NCI-H2107 treated with DMSO at 0.1 percent for 48 hours (cell line): ENCODE data around the gene DHRS1.
"Not testable (repeated sequence)": the region's sequence is repeated elsewhere in the genome, so short reads cannot be mapped to it uniquely, and the experiment has no call there.

ENCODE experiments used
- DNase-seq: peaks from one replicate; lab custom pipeline; 2025; ENCODE audit not compliant: unreplicated experiment; lab: John Stamatoyannopoulos, UW

The DHRS1 gene

GRCh38 chr14:24251880-24252288, 47.7 kb downstream of the DHRS1 start:
- DNase-seq: no peak

- no peak for DNase-seq
Measured at GRCh38 chr14:24250354-24250753, 49.2 kb downstream of the DHRS1 start.

DNA sequence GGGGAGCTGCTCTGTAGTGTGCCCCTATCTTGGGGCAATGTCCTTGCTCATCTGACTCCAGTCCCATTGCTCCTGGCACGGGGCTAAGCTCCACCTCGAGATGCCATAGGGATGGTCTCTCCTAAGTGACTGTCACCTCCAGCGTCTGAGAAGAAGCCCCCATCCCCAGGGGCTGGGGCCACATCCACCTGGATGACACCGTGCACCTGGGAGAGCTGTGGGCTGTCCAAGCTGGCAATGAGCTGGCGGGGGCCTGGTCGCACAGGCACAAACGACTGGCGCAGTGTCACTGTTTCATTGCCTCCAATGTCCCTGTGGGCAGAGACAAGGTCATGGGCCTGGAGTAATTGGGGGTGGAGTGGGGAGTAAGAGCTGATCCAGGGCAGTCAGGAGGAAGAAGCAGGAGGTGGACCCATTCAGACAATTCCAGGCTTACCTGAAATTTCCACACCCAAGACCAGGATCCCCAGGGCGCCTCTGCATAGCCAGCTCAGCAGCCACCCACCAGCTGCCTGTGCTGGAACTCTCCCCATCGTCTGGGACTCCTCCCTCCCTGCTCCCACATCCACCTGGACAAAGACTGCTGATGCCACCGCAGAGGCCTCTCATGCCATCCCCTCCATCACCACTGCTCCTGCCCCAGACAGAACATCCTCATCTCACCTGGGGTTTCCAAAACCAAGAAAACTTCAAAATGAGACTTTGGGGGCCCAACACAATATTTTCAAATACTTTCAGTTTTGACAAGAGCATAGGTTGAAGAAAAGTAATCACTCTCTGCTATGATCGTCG, 50.2 kb downstream of the DHRS1 start:
- DNase-seq: no peak

DNA sequence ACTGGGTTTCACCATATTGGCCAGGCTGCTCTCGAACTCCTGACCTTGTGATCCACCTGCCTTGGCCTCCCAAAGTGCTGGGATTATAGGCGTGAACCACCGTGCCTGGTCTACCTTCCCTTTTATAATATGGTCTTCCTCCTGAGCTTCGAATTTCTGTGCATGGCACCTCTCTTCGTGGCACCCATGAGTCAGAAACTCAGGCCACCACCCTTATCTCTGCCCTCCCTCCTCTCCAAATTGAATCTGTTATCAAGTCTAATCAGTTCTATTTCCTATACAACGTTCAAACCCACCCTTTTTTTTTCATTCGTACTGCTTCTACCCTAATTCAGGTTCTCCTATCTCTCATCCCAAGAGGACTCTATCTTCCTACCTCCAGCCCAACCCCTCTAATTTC, 52.2 kb downstream of the DHRS1 start:
- no peak for DNase-seq

- DNase-seq: no peak
Measured at GRCh38 chr14:24246765-24247212, 52.8 kb downstream of the DHRS1 start.

DNA sequence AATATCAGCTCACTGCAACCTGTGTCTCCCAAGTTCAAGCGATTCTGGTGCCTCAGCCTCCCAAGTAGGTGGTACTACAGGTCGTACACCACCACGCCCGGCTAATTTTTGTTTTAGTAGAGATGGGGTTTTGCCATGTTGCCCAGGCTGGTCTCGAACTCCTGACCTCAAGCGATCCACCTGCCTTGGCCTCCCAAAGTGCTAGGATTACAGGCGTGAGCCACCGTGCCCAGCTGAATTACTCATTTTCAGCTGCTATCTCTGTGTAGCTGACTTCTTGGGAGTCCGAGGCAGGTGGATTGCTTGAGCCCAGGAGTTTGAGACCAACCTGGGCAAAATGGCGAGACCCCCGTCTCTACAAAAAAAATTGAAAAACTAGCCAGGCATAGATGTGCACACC, 54.2 kb downstream of the DHRS1 start:
- not testable (repeated sequence) for DNase-seq

DNA sequence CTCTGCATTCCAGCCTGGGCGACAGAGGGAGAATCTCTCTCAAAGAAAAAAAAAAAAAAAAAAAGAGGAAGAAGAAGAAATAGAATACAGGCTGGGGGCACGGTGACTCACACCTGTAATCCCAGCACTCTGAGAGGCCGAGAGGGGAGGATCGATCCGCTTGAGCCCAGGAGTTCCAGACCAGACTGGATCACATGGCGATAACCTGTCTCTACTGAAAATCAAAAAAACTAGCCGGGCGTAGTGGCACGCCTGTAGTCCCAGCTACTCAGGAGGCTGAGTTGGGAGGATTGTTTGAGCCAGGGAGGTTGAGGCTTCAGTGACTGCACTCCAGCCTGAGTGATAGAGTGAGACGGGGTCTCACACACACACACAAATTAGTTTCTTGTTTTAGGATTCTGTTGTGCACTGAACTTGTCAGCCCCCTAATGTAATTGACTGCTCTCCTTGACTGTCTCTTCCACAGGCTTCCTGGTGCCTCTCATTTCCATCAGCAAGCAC, 56.2 kb downstream of the DHRS1 start:
- no peak for DNase-seq

GRCh38 chr14:24241829-24242443, 57.6 kb downstream of the DHRS1 start:
- peak; percentile 98 for DNase-seq
